GM23338 (cell line): Measurements from ENCODE around the gene CEACAM16. TPM values are rescaled to one million over a fixed set of nuclear protein-coding genes. Genes with fewer than 3 reads are reported as not detected.

ENCODE experiments used
- ATAC-seq: fragments of 200-7000 bp; cut with Tn5 transposase; 3 replicates; pipeline ENCODE4 v1.9.1; 2020
- DNase-seq: peaks from one replicate; pipeline ENCODE4 v3.0.0-alpha.2; 2015; ENCODE audit warnings: low spot score
- H2AFZ ChIP-seq: fragments of 200-600 bp; sonication (generic); 2 replicates; pipeline ENCODE4 v1.8.0; 2016; ENCODE audit warnings: antibody characterized with exemption, mild to moderate bottlenecking, moderate library complexity
- H3F3A ChIP-seq: fragments of 200-600 bp; sonication (generic); replicated peaks from 2 replicates; pipeline ENCODE4 v1.8.0; 2017; ENCODE audit warnings: antibody characterized with exemption, mixed run types, low read depth
- H3K27ac ChIP-seq: fragments of 200-600 bp; sonication (generic); 2 replicates; pipeline ENCODE4 v1.6.1; 2016; ENCODE audit warnings: low read depth
- H3K27me3 ChIP-seq: fragments of 200-600 bp; sonication (generic); 2 replicates; pipeline ENCODE4 v1.8.0; 2016; ENCODE audit warnings: mild to moderate bottlenecking, mixed run types, moderate library complexity; ENCODE audit not compliant: insufficient read depth
- H3K36me3 ChIP-seq: fragments of 200-600 bp; sonication (generic); 2 replicates; pipeline ENCODE4 v1.8.0; 2016; ENCODE audit warnings: mild to moderate bottlenecking; ENCODE audit not compliant: insufficient read depth
- H3K4me1 ChIP-seq: fragments of 200-600 bp; sonication (generic); 2 replicates; pipeline ENCODE4 v1.8.0; 2016; ENCODE audit warnings: mild to moderate bottlenecking, moderate library complexity; ENCODE audit not compliant: insufficient read depth
- H3K4me2 ChIP-seq: fragments of 200-600 bp; sonication (generic); 2 replicates; pipeline ENCODE4 v1.7.1; 2017; ENCODE audit warnings: mixed run types
- H3K4me3 ChIP-seq: fragments of 200-600 bp; sonication (generic); 2 replicates; pipeline ENCODE4 v1.6.1; 2016; ENCODE audit warnings: mixed run types
- H3K79me2 ChIP-seq: fragments of 200-600 bp; sonication (generic); replicated peaks from 2 replicates; pipeline ENCODE4 v1.8.0; 2017; ENCODE audit warnings: mild to moderate bottlenecking; ENCODE audit not compliant: insufficient read depth
- H3K9me2 ChIP-seq: fragments of 200-600 bp; sonication (generic); 2 replicates; pipeline ENCODE4 v1.8.0; 2017; ENCODE audit not compliant: insufficient read depth
- H4K20me1 ChIP-seq: fragments of 200-600 bp; sonication (generic); replicated peaks from 2 replicates; pipeline ENCODE4 v1.8.0; 2017; ENCODE audit warnings: mild to moderate bottlenecking; ENCODE audit not compliant: insufficient read depth
- H3K27ac Mint-ChIP-seq: 2 replicates; pipeline ENCODE4 v1.8.0; 2020; ENCODE audit warnings: inconsistent platforms, mild to moderate bottlenecking, moderate library complexity, mixed read lengths
- H3K27me3 Mint-ChIP-seq: 3 replicates; pipeline ENCODE4 v1.8.0; 2022; ENCODE audit warnings: low read depth, mild to moderate bottlenecking, moderate library complexity, mixed read lengths, inconsistent platforms; ENCODE audit not compliant: insufficient read depth, poor library complexity
- H3K36me3 Mint-ChIP-seq: 3 replicates; pipeline ENCODE4 v1.8.0; 2021; ENCODE audit warnings: low read depth, mild to moderate bottlenecking, inconsistent platforms, moderate library complexity, mixed read lengths
- H3K4me1 Mint-ChIP-seq: 3 replicates; pipeline ENCODE4 v1.8.0; 2020; ENCODE audit warnings: mild to moderate bottlenecking, inconsistent platforms, mixed read lengths
- H3K4me3 Mint-ChIP-seq: 3 replicates; pipeline ENCODE4 v1.8.0; 2021; ENCODE audit warnings: moderate library complexity, mild to moderate bottlenecking, inconsistent platforms, mixed read lengths
- H3K9me3 Mint-ChIP-seq: 3 replicates; pipeline ENCODE4 v1.8.0; 2020; ENCODE audit warnings: moderate library complexity, mild to moderate bottlenecking, inconsistent platforms, mixed read lengths
- JUNB ChIP-seq: IDR thresholded peaks from one replicate; pipeline ENCODE4 v1.6.1; 2016; ENCODE audit warnings: antibody characterized with exemption; ENCODE audit not compliant: unreplicated experiment
- NANOG ChIP-seq: IDR thresholded peaks from 2 replicates; pipeline ENCODE4 v1.6.1; 2016; ENCODE audit warnings: antibody characterized with exemption, borderline replicate concordance
- ZNF114 ChIP-seq: fragments of 250-450 bp; sonication (Bioruptor Pico); IDR thresholded peaks from 2 replicates; pipeline ENCODE4 v1.5.0; 2020; ENCODE audit warnings: mild to moderate bottlenecking, moderate library complexity
- ZNF462 ChIP-seq: fragments of 250-450 bp; sonication (Bioruptor Pico); IDR thresholded peaks from 2 replicates; pipeline ENCODE4 v1.5.0; 2020; ENCODE audit warnings: mild to moderate bottlenecking, moderate library complexity
- polyA plus RNA-seq: library from polyadenylated mRNA; unstranded; fragments of >200 nt; fragmentation: Nextera tagmentation; extraction: Ambion mirVana; gene quantifications from 2 replicates; pipeline ENCODE4 v1.2.1, GENCODE V29; 2016
- total RNA-seq: library from RNA; depleted of rRNA; stranded (reverse); fragments of >200 nt; shearing (Covaris generic); gene quantifications from 2 replicates; pipeline ENCODE4 v1.2.3, GENCODE V29; 2014
- TF ChIP-seq, protein P1 (sequence below): IDR thresholded peaks from 2 replicates; pipeline ENCODE4 v1.6.1; 2016; ENCODE audit warnings: antibody characterized with exemption
- TF ChIP-seq, protein P2 (sequence below), 2 experiments: fragments of 200-600 bp in 1 of 2; sonication (generic) in 1 of 2; conservative IDR thresholded peaks; 2 replicates each; pipeline versions ENCODE4 v1.5.1 to v1.6.1; 2016 to 2017; ENCODE audit warnings: antibody characterized with exemption in 2 of 2, low read depth in 2 of 2, mild to moderate bottlenecking in 2 of 2, moderate library complexity in 1 of 2
- TF ChIP-seq, protein P3 (sequence below): IDR thresholded peaks from one replicate; pipeline ENCODE4 v1.6.1; 2018; ENCODE audit warnings: antibody characterized with exemption; ENCODE audit not compliant: unreplicated experiment

Gene CEACAM16
- total and polyA plus RNA-seq, 2 experiments from 2014 or later: not detected

GRCh38 chr19:44664976-44665375 lies 34.0 kb upstream of the CEACAM16 start:
- Histone ChIP-seq H3K9me2 (no peaks in the 10 kb centered on the region), H3K79me2 (no peaks in the 10 kb centered on the region), H3K4me3 (no peak overlapping the region), H3K4me2 (no peak overlapping the region), H4K20me1 (0 out of 2 replicates have a peak, but pooled peaks cover 3% of the 10 kb centered on the region), H3K27ac (no peak overlapping the region), H3K4me1 (0 out of 2 replicates have a peak, but pooled peaks cover 6% of the 10 kb centered on the region), H3K27me3 (no peaks in the 10 kb centered on the region), H3K36me3 (peaks cover 5% of the 10 kb centered on the region), H2AFZ (no peak overlapping the region), H3F3A (0 out of 2 replicates have a peak, but pooled peaks cover 4% of the 10 kb centered on the region)
- Mint-ChIP-seq H3K36me3 (peaks cover 14% of the 10 kb centered on the region; the same call in 2 of the 3 replicates), H3K27ac (no peak overlapping the region), H3K27me3 (peaks cover 4% of the 10 kb centered on the region), H3K4me1 (no peaks in the 10 kb centered on the region), H3K4me3 (no peak overlapping the region), H3K9me3 (no peaks in the 10 kb centered on the region; the same call in 2 of the 3 replicates)
- ATAC-seq (no peak), DNase-seq (no peak)
- no peak for TF ChIP-seq NANOG
- TF ChIP-seq ZNF114 (CRISPR knock-in tag): no peak
- TF ChIP-seq, protein P1, sequence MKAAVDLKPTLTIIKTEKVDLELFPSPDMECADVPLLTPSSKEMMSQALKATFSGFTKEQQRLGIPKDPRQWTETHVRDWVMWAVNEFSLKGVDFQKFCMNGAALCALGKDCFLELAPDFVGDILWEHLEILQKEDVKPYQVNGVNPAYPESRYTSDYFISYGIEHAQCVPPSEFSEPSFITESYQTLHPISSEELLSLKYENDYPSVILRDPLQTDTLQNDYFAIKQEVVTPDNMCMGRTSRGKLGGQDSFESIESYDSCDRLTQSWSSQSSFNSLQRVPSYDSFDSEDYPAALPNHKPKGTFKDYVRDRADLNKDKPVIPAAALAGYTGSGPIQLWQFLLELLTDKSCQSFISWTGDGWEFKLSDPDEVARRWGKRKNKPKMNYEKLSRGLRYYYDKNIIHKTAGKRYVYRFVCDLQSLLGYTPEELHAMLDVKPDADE: no peak
- TF ChIP-seq JUNB: no peak
- TF ChIP-seq ZNF462: no peak
- TF ChIP-seq, protein P2, sequence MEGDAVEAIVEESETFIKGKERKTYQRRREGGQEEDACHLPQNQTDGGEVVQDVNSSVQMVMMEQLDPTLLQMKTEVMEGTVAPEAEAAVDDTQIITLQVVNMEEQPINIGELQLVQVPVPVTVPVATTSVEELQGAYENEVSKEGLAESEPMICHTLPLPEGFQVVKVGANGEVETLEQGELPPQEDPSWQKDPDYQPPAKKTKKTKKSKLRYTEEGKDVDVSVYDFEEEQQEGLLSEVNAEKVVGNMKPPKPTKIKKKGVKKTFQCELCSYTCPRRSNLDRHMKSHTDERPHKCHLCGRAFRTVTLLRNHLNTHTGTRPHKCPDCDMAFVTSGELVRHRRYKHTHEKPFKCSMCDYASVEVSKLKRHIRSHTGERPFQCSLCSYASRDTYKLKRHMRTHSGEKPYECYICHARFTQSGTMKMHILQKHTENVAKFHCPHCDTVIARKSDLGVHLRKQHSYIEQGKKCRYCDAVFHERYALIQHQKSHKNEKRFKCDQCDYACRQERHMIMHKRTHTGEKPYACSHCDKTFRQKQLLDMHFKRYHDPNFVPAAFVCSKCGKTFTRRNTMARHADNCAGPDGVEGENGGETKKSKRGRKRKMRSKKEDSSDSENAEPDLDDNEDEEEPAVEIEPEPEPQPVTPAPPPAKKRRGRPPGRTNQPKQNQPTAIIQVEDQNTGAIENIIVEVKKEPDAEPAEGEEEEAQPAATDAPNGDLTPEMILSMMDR (conservative IDR thresholded peaks at IDR 0.05; ENCODE audit: low read depth in 2 of 2): no peak
- TF ChIP-seq, protein P3, sequence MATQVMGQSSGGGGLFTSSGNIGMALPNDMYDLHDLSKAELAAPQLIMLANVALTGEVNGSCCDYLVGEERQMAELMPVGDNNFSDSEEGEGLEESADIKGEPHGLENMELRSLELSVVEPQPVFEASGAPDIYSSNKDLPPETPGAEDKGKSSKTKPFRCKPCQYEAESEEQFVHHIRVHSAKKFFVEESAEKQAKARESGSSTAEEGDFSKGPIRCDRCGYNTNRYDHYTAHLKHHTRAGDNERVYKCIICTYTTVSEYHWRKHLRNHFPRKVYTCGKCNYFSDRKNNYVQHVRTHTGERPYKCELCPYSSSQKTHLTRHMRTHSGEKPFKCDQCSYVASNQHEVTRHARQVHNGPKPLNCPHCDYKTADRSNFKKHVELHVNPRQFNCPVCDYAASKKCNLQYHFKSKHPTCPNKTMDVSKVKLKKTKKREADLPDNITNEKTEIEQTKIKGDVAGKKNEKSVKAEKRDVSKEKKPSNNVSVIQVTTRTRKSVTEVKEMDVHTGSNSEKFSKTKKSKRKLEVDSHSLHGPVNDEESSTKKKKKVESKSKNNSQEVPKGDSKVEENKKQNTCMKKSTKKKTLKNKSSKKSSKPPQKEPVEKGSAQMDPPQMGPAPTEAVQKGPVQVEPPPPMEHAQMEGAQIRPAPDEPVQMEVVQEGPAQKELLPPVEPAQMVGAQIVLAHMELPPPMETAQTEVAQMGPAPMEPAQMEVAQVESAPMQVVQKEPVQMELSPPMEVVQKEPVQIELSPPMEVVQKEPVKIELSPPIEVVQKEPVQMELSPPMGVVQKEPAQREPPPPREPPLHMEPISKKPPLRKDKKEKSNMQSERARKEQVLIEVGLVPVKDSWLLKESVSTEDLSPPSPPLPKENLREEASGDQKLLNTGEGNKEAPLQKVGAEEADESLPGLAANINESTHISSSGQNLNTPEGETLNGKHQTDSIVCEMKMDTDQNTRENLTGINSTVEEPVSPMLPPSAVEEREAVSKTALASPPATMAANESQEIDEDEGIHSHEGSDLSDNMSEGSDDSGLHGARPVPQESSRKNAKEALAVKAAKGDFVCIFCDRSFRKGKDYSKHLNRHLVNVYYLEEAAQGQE: no peak
